CD14-positive monocyte (primary cell): ENCODE data around the gene B4GALT4. TPM values are rescaled to one million over a fixed set of nuclear protein-coding genes. Genes with fewer than 3 reads are reported as not detected.

Experiments used
- DNase-seq, 3 donors: peaks; one replicate each; pipeline ENCODE4 v3.0.0-alpha.2; 2011 to 2022
- H2AFZ ChIP-seq: 2 replicates; pipeline ENCODE4 v1.6.0; 2012; ENCODE audit warnings: mild to moderate bottlenecking, low read depth, low read length, inconsistent platforms; ENCODE audit not compliant: insufficient read depth, poor library complexity, severe bottlenecking
- H3K27ac ChIP-seq, 2 donors: 1 replicate in 1 of 2; 2 replicates in 1 of 2; pipeline ENCODE4 v1.5.1; 2012 to 2013; ENCODE audit warnings: low read length in 2 of 2, control low read depth in 1 of 2, inconsistent platforms in 1 of 2, low read depth in 1 of 2, mild to moderate bottlenecking in 1 of 2
- H3K27me3 ChIP-seq, 2 donors: one replicate each; pipeline versions ENCODE4 v1.6.0 to v1.6.1; 2011 to 2013; ENCODE audit warnings: low read length in 2 of 2; ENCODE audit not compliant: control insufficient read depth in 2 of 2, insufficient read depth in 2 of 2
- H3K36me3 ChIP-seq, 2 donors: replicated peaks in 1 of 2; 1 replicate in 1 of 2; 2 replicates in 1 of 2; pipeline versions ENCODE4 v1.5.1 to v1.6.1; 2012 to 2013; ENCODE audit warnings: low read length in 2 of 2, control low read depth in 1 of 2, inconsistent platforms in 1 of 2, mild to moderate bottlenecking in 1 of 2; ENCODE audit not compliant: insufficient read depth in 2 of 2, control insufficient read depth in 1 of 2
- H3K4me1 ChIP-seq, 2 donors: 1 replicate in 1 of 2; 2 replicates in 1 of 2; pipeline versions ENCODE4 v1.5.1 to v1.6.1; 2012 to 2013; ENCODE audit warnings: low read length in 2 of 2, control low read depth in 1 of 2, inconsistent platforms in 1 of 2, mild to moderate bottlenecking in 1 of 2, moderate library complexity in 1 of 2; ENCODE audit not compliant: insufficient read depth in 2 of 2, control insufficient read depth in 1 of 2
- H3K4me2 ChIP-seq: replicated peaks from 2 replicates; pipeline ENCODE3; 2012; ENCODE audit warnings: low read length, moderate library complexity, mild to moderate bottlenecking; ENCODE audit not compliant: poor library complexity, severe bottlenecking; ENCODE audit errors: extremely low read depth
- H3K4me3 ChIP-seq, 3 experiments: fragments of 200-600 bp in 1 of 3; sonication (generic) in 1 of 3; replicated peaks in 1 of 3; 1 replicate in 2 of 3; 2 replicates in 1 of 3; pipeline ENCODE4 v1.5.1; 2011 to 2013; ENCODE audit warnings: low read length in 3 of 3, mild to moderate bottlenecking in 3 of 3, control low read depth in 2 of 3, low read depth in 2 of 3, inconsistent platforms in 1 of 3, moderate library complexity in 1 of 3
- H3K79me2 ChIP-seq: 2 replicates; pipeline ENCODE4 v1.6.0; 2012; ENCODE audit warnings: mild to moderate bottlenecking, control low read depth, inconsistent platforms, low read length, moderate library complexity; ENCODE audit not compliant: insufficient read depth
- H3K9ac ChIP-seq: 2 replicates; pipeline ENCODE4 v1.6.0; 2017; ENCODE audit warnings: low read length, mild to moderate bottlenecking; ENCODE audit not compliant: insufficient read depth, poor library complexity, severe bottlenecking
- H3K9me3 ChIP-seq, 2 donors: replicated peaks in 1 of 2; 1 replicate in 1 of 2; 2 replicates in 1 of 2; pipeline versions ENCODE4 v1.5.1 to v1.6.1; 2012 to 2013; ENCODE audit warnings: low read length in 2 of 2, control low read depth in 1 of 2; ENCODE audit not compliant: control insufficient read depth in 1 of 2, insufficient read depth in 1 of 2
- H4K20me1 ChIP-seq: 2 replicates; pipeline ENCODE4 v1.6.0; 2012; ENCODE audit warnings: mild to moderate bottlenecking, low read length, control low read depth, moderate library complexity; ENCODE audit not compliant: insufficient read depth
- H3K27ac Mint-ChIP-seq, 7 donors: one replicate each; pipeline ENCODE4 v1.8.0; 2020; ENCODE audit warnings: mild to moderate bottlenecking in 7 of 7, mixed read lengths in 7 of 7, moderate library complexity in 6 of 7, inconsistent platforms in 2 of 7
- H3K27me3 Mint-ChIP-seq, 3 donors: one replicate each; pipeline ENCODE4 v1.8.0; 2021 to 2022; ENCODE audit warnings: low read depth in 3 of 3, mild to moderate bottlenecking in 3 of 3, mixed read lengths in 3 of 3, moderate library complexity in 3 of 3, inconsistent platforms in 1 of 3
- H3K36me3 Mint-ChIP-seq, 2 donors: one replicate each; pipeline ENCODE4 v1.8.0; 2020; ENCODE audit warnings: mixed read lengths in 2 of 2, inconsistent platforms in 1 of 2, mild to moderate bottlenecking in 1 of 2
- H3K4me1 Mint-ChIP-seq: one replicate; pipeline ENCODE4 v1.8.0; 2020; ENCODE audit warnings: mild to moderate bottlenecking, mixed read lengths
- H3K4me3 Mint-ChIP-seq, 2 donors: one replicate each; pipeline ENCODE4 v1.8.0; 2020; ENCODE audit warnings: mild to moderate bottlenecking in 2 of 2, mixed read lengths in 2 of 2, moderate library complexity in 1 of 2
- H3K9me3 Mint-ChIP-seq, 7 donors: one replicate each; pipeline ENCODE4 v1.8.0; 2020 to 2022; ENCODE audit warnings: mixed read lengths in 7 of 7, mild to moderate bottlenecking in 6 of 7, moderate library complexity in 6 of 7, inconsistent platforms in 2 of 7
- CTCF ChIP-seq: fragments of 200-600 bp; IDR thresholded peaks from one replicate; pipeline ENCODE4 v1.8.0; 2022; ENCODE audit warnings: antibody characterized with exemption, mild to moderate bottlenecking
- WGBS: methylation state at CpG from one replicate; pipeline ENCODE4 v1.1.5; 2013; ENCODE audit warnings: missing lambda C conversion rate; ENCODE audit not compliant: insufficient coverage; 5-methylcytosine and 5-hydroxymethylcytosine counted together
- intact Hi-C, 2 donors: fragments of 100-400 bp; cut with micrococcal nuclease; formaldehyde crosslinking; loops; one replicate each; pipeline versions ENCODE4 v1.15.0 to v1.15.1; 2023
- polyA plus RNA-seq, 3 donors: library from polyadenylated mRNA; depleted of rRNA in 1 of 3; unstranded in 2 of 3; stranded (reverse) in 1 of 3; fragments of 300-500 nt in 2 of 3; fragments of >200 nt in 1 of 3; fragmentation: Illumina TruSeq in 2 of 3; gene quantifications; 1 replicate in 2 of 3; 2 replicates in 1 of 3; pipeline ENCODE4 v1.2.3, GENCODE V29; 2012 to 2021

The B4GALT4 gene
- polyA plus RNA-seq, 3 donors = 5.8 to 7.4 (median 5.8) TPM

DNA sequence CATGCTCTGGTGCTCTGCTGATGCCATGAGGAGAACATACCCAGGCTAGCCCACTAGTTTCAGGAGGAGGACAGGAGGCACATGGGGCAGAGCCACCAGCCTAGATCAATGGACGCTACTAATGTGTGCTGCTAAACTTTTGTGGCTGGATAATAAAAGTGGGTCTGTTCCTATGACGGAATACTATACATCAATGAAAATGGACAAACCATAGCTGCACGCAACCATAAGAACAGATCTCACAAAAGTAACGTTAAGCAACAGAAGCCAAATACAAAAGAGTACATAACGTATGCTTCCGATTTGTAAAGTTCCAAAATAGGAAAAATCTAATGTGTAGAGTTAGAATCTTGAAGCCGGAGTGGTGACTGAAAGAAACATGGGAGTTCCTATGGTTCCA is 11.5 kb downstream of the B4GALT4 start:
- Histone ChIP-seq H4K20me1 (no peaks in the 10 kb centered on the region), H3K36me3 (peaks cover 44 to 91% of the 10 kb centered on the region in 2 donors), H3K79me2 (no peaks in the 10 kb centered on the region), H3K27me3 (no peaks in the 10 kb centered on the region), H2AFZ (no peak overlapping the region), H3K27ac (no peak overlapping the region), H3K4me3 (no peak overlapping the region), H3K9ac (no peak overlapping the region), H3K4me1 (no peaks in the 10 kb centered on the region), H3K4me2 (no peak overlapping the region), H3K9me3 (no peaks in the 10 kb centered on the region)
- DNase-seq = no peak
- Mint-ChIP-seq H3K27me3 (no peaks in the 10 kb centered on the region), H3K27ac (peak overlapping the region in 1 of 7 donors; percentile 40), H3K36me3 (peaks cover 69 to 73% of the 10 kb centered on the region in 2 donors), H3K4me1 (no peaks in the 10 kb centered on the region), H3K9me3 (no peaks in the 10 kb centered on the region), H3K4me3 (no peak overlapping the region)
- no peak for TF ChIP-seq CTCF
- 100% methylated on average over 1 of the region's 7 CpGs for WGBS
- intact Hi-C loops = no loop called here

GRCh38 chr3:119228373-119229145 is 12.1 kb downstream of the B4GALT4 start:
- Histone ChIP-seq H3K4me2 (no peak overlapping the region), H3K27me3 (no peaks in the 10 kb centered on the region), H3K79me2 (no peaks in the 10 kb centered on the region), H3K9me3 (no peaks in the 10 kb centered on the region), H3K36me3 (peaks cover 45 to 91% of the 10 kb centered on the region in 2 donors), H3K9ac (no peak overlapping the region), H2AFZ (no peak overlapping the region), H3K27ac (no peak overlapping the region), H3K4me1 (no peaks in the 10 kb centered on the region), H3K4me3 (no peak overlapping the region), H4K20me1 (no peaks in the 10 kb centered on the region)
- Mint-ChIP-seq H3K4me3 (no peak overlapping the region), H3K27me3 (no peaks in the 10 kb centered on the region), H3K36me3 (peaks cover 72 to 73% of the 10 kb centered on the region in 2 donors), H3K9me3 (no peaks in the 10 kb centered on the region), H3K27ac (peak overlapping the region in 1 of 7 donors; percentile 28), H3K4me1 (no peaks in the 10 kb centered on the region)
- no CpG with 5 or more reads among the region's 2 CpGs for WGBS
- DNase-seq = no peak
- intact Hi-C loops = no loop called here
- TF ChIP-seq CTCF = no peak
